ENCODE results near the gene KDELR3. TPM values are rescaled to one million over a fixed set of nuclear protein-coding genes. Genes with fewer than 3 reads are reported as not detected.

The KDELR3 gene
- total and polyA plus RNA-seq, 10 of the 15 experiments (the other 5 are each of a cell fraction or from before 2014, with no cell fraction given), result 0.15 to 0.98 (median 0.25) TPM; not detected in 1

DNA sequence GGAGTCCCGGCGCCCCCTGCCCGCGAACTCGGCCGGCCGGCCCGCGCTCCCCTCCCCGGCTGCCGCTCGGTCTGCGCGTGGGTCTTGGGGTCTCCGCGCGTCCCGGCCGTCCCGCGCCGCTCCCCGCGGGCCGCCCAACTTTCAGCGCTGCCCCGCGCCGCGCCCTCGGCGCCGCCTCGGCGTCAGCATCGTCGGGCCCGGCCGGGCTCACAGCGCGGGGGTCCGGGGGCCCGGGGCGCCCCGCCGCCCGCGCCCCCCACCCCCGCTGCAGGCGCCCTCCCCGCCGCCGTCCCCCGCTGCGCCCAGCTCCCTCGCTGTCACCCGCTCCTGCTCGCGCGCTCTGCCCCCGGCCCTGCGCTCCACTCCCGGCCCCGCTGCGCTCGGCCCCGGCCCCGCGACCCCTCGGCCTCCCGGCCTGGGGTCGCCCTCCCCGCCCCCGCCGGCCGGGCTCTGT, 12.8 kb upstream of the KDELR3 start, which contains the start of gene KCNJ4:
KCNJ4 (minus strand) TSS at position 124 of the 454 bp plus-strand sequence. CDS start 27,067 bp downstream, outside the sequence.
- in situ Hi-C loops (cut with MboI) (no loop called here), intact Hi-C loops (cut with micrococcal nuclease; ENCODE audit: unreplicated experiment) (no loop called here)
- peaks cover 18% of the 10 kb centered on the region in 2 experiments for H3K27me3 ChIP-seq (replicated peaks in 1 of 2; ENCODE audit: control insufficient read depth in 2 of 2, insufficient read depth in 2 of 2, low read length in 1 of 2)
- TF ChIP-seq ZNF217 (IDR thresholded peaks at IDR 0.05), result no peak
- no peak for TF ChIP-seq ZBED1 (IDR thresholded peaks at IDR 0.05; ENCODE audit: borderline replicate concordance)
- TF ChIP-seq RB1 (IDR thresholded peaks at IDR 0.05; ENCODE audit: borderline replicate concordance), result no peak
- no peak for TF ChIP-seq MTA3 (IDR thresholded peaks at IDR 0.05; ENCODE audit: borderline replicate concordance, low read length)
- TF ChIP-seq, protein P1, sequence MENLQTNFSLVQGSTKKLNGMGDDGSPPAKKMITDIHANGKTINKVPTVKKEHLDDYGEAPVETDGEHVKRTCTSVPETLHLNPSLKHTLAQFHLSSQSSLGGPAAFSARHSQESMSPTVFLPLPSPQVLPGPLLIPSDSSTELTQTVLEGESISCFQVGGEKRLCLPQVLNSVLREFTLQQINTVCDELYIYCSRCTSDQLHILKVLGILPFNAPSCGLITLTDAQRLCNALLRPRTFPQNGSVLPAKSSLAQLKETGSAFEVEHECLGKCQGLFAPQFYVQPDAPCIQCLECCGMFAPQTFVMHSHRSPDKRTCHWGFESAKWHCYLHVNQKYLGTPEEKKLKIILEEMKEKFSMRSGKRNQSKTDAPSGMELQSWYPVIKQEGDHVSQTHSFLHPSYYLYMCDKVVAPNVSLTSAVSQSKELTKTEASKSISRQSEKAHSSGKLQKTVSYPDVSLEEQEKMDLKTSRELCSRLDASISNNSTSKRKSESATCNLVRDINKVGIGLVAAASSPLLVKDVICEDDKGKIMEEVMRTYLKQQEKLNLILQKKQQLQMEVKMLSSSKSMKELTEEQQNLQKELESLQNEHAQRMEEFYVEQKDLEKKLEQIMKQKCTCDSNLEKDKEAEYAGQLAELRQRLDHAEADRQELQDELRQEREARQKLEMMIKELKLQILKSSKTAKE (IDR thresholded peaks at IDR 0.05; ENCODE audit: low read depth, poor library complexity, severe bottlenecking), result no peak
- TF ChIP-seq SPI1 (IDR thresholded peaks at IDR 0.05; ENCODE audit: borderline replicate concordance, insufficient read depth, low read depth, low read length), result no peak
- no peaks in the 10 kb centered on the region for H3K79me2 ChIP-seq (ENCODE audit: control insufficient read depth, insufficient read depth, low read length)
- H2AFZ ChIP-seq (ENCODE audit: control insufficient read depth, low read depth, low read length), result no peak within 1 kb of the TSS
- ATAC-seq (no peak), FAIRE-seq (no peak), DNase-seq (ENCODE audit: low read depth, low spot score) (no peak)
- H4K20me1 ChIP-seq (ENCODE audit: control insufficient read depth, insufficient read depth), result peaks cover 3% of the 10 kb centered on the region; the same call in 1 of the 2 replicates
- no peak within 1 kb of the TSS for H3K27ac ChIP-seq (ENCODE audit: control insufficient read depth, insufficient read depth)
- H3K4me1 ChIP-seq (ENCODE audit: control insufficient read depth, insufficient read depth, low read length), result peaks cover 6% of the 10 kb centered on the region; the same call in 1 of the 2 replicates
- H3K4me3 ChIP-seq, result no peak within 1 kb of the TSS; the same call in 1 of the 2 replicates
- SMC1A ChIA-PET (ENCODE audit: uncharacterized antibody, unreplicated experiment), result no interaction called here
- RAD21 ChIA-PET (ENCODE audit: unreplicated experiment), result no interaction called here
- peak within 1 kb of the TSS; percentile 66 for H3K4me2 ChIP-seq (ENCODE audit: control insufficient read depth, insufficient read depth)
- POLR2A ChIA-PET, result no interaction called here
- H3K9me3 ChIP-seq (replicated peaks; ENCODE audit: control insufficient read depth, insufficient read depth, low read length), result no peaks in the 10 kb centered on the region
- CTCF ChIA-PET, result no interaction called here
- no peaks in the 10 kb centered on the region for H3K36me3 ChIP-seq (ENCODE audit: control insufficient read depth in 2 of 2, insufficient read depth in 2 of 2, low read length in 1 of 2)
- WGBS (ENCODE audit: insufficient coverage, insufficient replicate concordance, low lambda C conversion rate, missing lambda C conversion rate), result 0% methylated on average over 9 of the region's 76 CpGs
- BruUV-seq (replicated peaks), result no TSS peak
- H3K9ac ChIP-seq (ENCODE audit: control insufficient read depth, insufficient read depth, low read length), result no peak within 1 kb of the TSS
